ENCODE measurements around the gene AHDC1.

GRCh38 chr1:27607239-27607804, 3.4 kb upstream of the AHDC1 start:
- TF ChIP-seq, protein P1, sequence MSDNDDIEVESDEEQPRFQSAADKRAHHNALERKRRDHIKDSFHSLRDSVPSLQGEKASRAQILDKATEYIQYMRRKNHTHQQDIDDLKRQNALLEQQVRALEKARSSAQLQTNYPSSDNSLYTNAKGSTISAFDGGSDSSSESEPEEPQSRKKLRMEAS (IDR thresholded peaks at IDR 0.05; ENCODE audit: insufficient read depth, insufficient read length), result no peak
- TF ChIP-seq EZH2 (IDR thresholded peaks at IDR 0.05; ENCODE audit: borderline replicate concordance, low read depth, low read length, severe bottlenecking) (no peak), CTCF (IDR thresholded peaks at IDR 0.05; ENCODE audit: extremely low read depth in 1 of 2, insufficient read depth in 1 of 2, low read depth in 1 of 2, low read length in 2 of 2) (no peak), POLR2A (IDR thresholded peaks at IDR 0.05; ENCODE audit: low read depth, low read length) (no peak), FOS (IDR thresholded peaks at IDR 0.05; ENCODE audit: borderline replicate concordance, insufficient read depth, low read length) (no peak), POLR2AphosphoS5 (IDR thresholded peaks at IDR 0.05; ENCODE audit: insufficient read depth, low read depth, low read length) (no peak), GATA2 (IDR thresholded peaks at IDR 0.05; ENCODE audit: insufficient read depth, insufficient read length, low read depth, low read length) (no peak), JUN (IDR thresholded peaks at IDR 0.05; ENCODE audit: borderline replicate concordance, insufficient read depth, insufficient read length, low read depth) (no peak)
